Activated B cell treated with CpG ODN at 0.5 μM for 24 hours (primary cell): ENCODE measurements around the gene HOMER1. TPM values are rescaled to one million over a fixed set of nuclear protein-coding genes. Genes with fewer than 3 reads are reported as not detected.
A peak's percentile ranks its signal among the peaks of the same experiment; 100 is the strongest.

Experiments used
- ATAC-seq: fragments of 200-7000 bp; cut with Tn5 transposase; one replicate; pipeline ENCODE4 v1.10.0; 2021; ENCODE audit warnings: low read depth, mild to moderate bottlenecking, moderate library complexity
- CTCF ChIA-PET: fragments of 350-600 bp; sonication (Branson Sonifier 250); formaldehyde crosslinking; loops from one replicate; lab custom pipeline; 2021; ENCODE audit warnings: antibody characterized with exemption; lab: Charles Lee
- POLR2A ChIA-PET: fragments of 350-600 bp; sonication (Branson Sonifier 250); formaldehyde crosslinking; loops from one replicate; lab custom pipeline; 2021; ENCODE audit warnings: antibody characterized with exemption; lab: Charles Lee
- DNase-seq: peaks from one replicate; pipeline ENCODE4 v3.0.0; 2022
- H3K27ac Mint-ChIP-seq: one replicate; pipeline ENCODE4 v1.8.0; 2020; ENCODE audit warnings: mixed read lengths
- H3K27me3 Mint-ChIP-seq: one replicate; pipeline ENCODE4 v1.8.0; 2021; ENCODE audit warnings: mixed read lengths
- H3K36me3 Mint-ChIP-seq: one replicate; pipeline ENCODE4 v1.8.0; 2021; ENCODE audit warnings: low read depth, mixed read lengths
- H3K4me1 Mint-ChIP-seq: one replicate; pipeline ENCODE4 v1.8.0; 2021; ENCODE audit warnings: mixed read lengths
- H3K4me3 Mint-ChIP-seq: one replicate; pipeline ENCODE4 v1.8.0; 2020; ENCODE audit warnings: mild to moderate bottlenecking, mixed read lengths
- H3K9me3 Mint-ChIP-seq: one replicate; pipeline ENCODE4 v1.8.0; 2020; ENCODE audit warnings: mixed read lengths
- CTCF ChIP-seq: fragments of 200-600 bp; IDR thresholded peaks from one replicate; pipeline ENCODE4 v1.8.0; 2022; ENCODE audit warnings: antibody characterized with exemption, mild to moderate bottlenecking
- intact Hi-C: fragments of 100-400 bp; cut with micrococcal nuclease; formaldehyde crosslinking; loops from one replicate; pipeline ENCODE4 v1.15.1; 2024
- total RNA-seq: library from RNA; stranded (reverse); gene quantifications from 2 replicates; pipeline ENCODE4 v1.2.3, GENCODE V29; 2022

The HOMER1 gene
- total RNA-seq, 1 donor from 2014 or later = 3.2 TPM

- DNase-seq = no peak
- H3K36me3 Mint-ChIP-seq = no peaks in the 10 kb centered on the region
- H3K9me3 Mint-ChIP-seq = no peaks in the 10 kb centered on the region
- TF ChIP-seq CTCF = no peak
- intact Hi-C loops = no loop called here
- POLR2A ChIA-PET = no interaction called here
- H3K4me3 Mint-ChIP-seq = no peak overlapping the region
- no peaks in the 10 kb centered on the region for H3K27me3 Mint-ChIP-seq
- H3K27ac Mint-ChIP-seq = no peak overlapping the region
- CTCF ChIA-PET = interaction anchor here (1.2 kb wide), 1 partner anchor 27 kb away, joined by 3 read pairs; no protein-coding TSS in a partner anchor
- peaks cover 6% of the 10 kb centered on the region for H3K4me1 Mint-ChIP-seq
- no peak for ATAC-seq
These were observed 95.7 kb downstream of the HOMER1 start for GRCh38 chr5:79418276-79418675.

GRCh38 chr5:79417495-79417894 lies 96.4 kb downstream of the HOMER1 start:
- TF ChIP-seq CTCF = no peak
- H3K36me3 Mint-ChIP-seq = no peaks in the 10 kb centered on the region
- ChIA-PET POLR2A (no interaction called here), CTCF (interaction anchor here (1.2 kb wide), 1 partner anchor 28 kb away, joined by 3 read pairs; no protein-coding TSS in a partner anchor)
- H3K4me3 Mint-ChIP-seq = no peak overlapping the region
- DNase-seq (no peak), ATAC-seq (no peak)
- peaks cover 6% of the 10 kb centered on the region for H3K4me1 Mint-ChIP-seq
- intact Hi-C loops = no loop called here
- no peaks in the 10 kb centered on the region for H3K9me3 Mint-ChIP-seq
- H3K27ac Mint-ChIP-seq = no peak overlapping the region
- H3K27me3 Mint-ChIP-seq = no peaks in the 10 kb centered on the region

- no peak for TF ChIP-seq CTCF
- peak; percentile 81 for ATAC-seq
- H3K4me3 Mint-ChIP-seq = no peak overlapping the region
- intact Hi-C loops = no loop called here
- H3K27me3 Mint-ChIP-seq = no peaks in the 10 kb centered on the region
- H3K9me3 Mint-ChIP-seq = no peaks in the 10 kb centered on the region
- no peaks in the 10 kb centered on the region for H3K36me3 Mint-ChIP-seq
- no peak overlapping the region for H3K27ac Mint-ChIP-seq
- peaks cover 6% of the 10 kb centered on the region for H3K4me1 Mint-ChIP-seq
- peak; percentile 15 for DNase-seq
- ChIA-PET CTCF (no interaction called here), POLR2A (no interaction called here)
These were observed 97.4 kb downstream of the HOMER1 start for GRCh38 chr5:79416499-79416898.

- intact Hi-C loops = no loop called here
These were observed 100.8 kb downstream of the HOMER1 start for GRCh38 chr5:79413112-79413511.

GRCh38 chr5:79408028-79408427 lies 105.9 kb downstream of the HOMER1 start:
- CTCF ChIA-PET = no interaction called here
- H3K27ac Mint-ChIP-seq = no peak overlapping the region
- H3K36me3 Mint-ChIP-seq = peaks cover 6% of the 10 kb centered on the region
- intact Hi-C loops = no loop called here
- ATAC-seq (no peak), DNase-seq (no peak)
- H3K4me1 Mint-ChIP-seq = no peaks in the 10 kb centered on the region
- no peaks in the 10 kb centered on the region for H3K27me3 Mint-ChIP-seq
- TF ChIP-seq CTCF = no peak
- peaks cover 12% of the 10 kb centered on the region for H3K9me3 Mint-ChIP-seq
- H3K4me3 Mint-ChIP-seq = no peak overlapping the region
- POLR2A ChIA-PET = no interaction called here

More at GRCh38 chr5:79413112-79413511, 100.8 kb downstream of the HOMER1 start:
- Mint-ChIP-seq H3K27ac (no peak overlapping the region), H3K4me1 (peaks cover 6% of the 10 kb centered on the region), H3K9me3 (peaks cover 4% of the 10 kb centered on the region), H3K27me3 (no peaks in the 10 kb centered on the region), H3K36me3 (peaks cover 6% of the 10 kb centered on the region), H3K4me3 (no peak overlapping the region)
- no peak for DNase-seq
- POLR2A ChIA-PET = no interaction called here
- ATAC-seq = no peak
- CTCF ChIA-PET = no interaction called here
- no peak for TF ChIP-seq CTCF
